Nephron (organoid): ENCODE data around the gene KRTAP12-1.
"Not testable (repeated sequence)": the region's sequence is repeated elsewhere in the genome, so short reads cannot be mapped to it uniquely, and the experiment has no call there.

Source experiments
- H3K27ac Mint-ChIP-seq, 3 experiments: 2 replicates each; pipeline ENCODE4 v1.8.0; 2020; ENCODE audit warnings: mixed read lengths in 3 of 3, mild to moderate bottlenecking in 2 of 3, moderate library complexity in 1 of 3
- H3K27me3 Mint-ChIP-seq: 2 replicates; pipeline ENCODE4 v1.8.0; 2021; ENCODE audit warnings: low read depth, mild to moderate bottlenecking, moderate library complexity, mixed read lengths
- H3K36me3 Mint-ChIP-seq: 2 replicates; pipeline ENCODE4 v1.8.0; 2020; ENCODE audit warnings: low read depth, mixed read lengths
- H3K4me1 Mint-ChIP-seq: 2 replicates; pipeline ENCODE4 v1.8.0; 2020; ENCODE audit warnings: mixed read lengths
- H3K4me3 Mint-ChIP-seq, 3 experiments: 2 replicates each; pipeline ENCODE4 v1.8.0; 2020; ENCODE audit warnings: mild to moderate bottlenecking in 3 of 3, mixed read lengths in 3 of 3, moderate library complexity in 2 of 3
- H3K9me3 Mint-ChIP-seq: 2 replicates; pipeline ENCODE4 v1.8.0; 2020; ENCODE audit warnings: mixed read lengths
- CTCF ChIP-seq, 3 experiments: fragments of 200-600 bp; sonication (generic); IDR thresholded peaks; one replicate each; pipeline ENCODE4 v1.5.0; 2021; ENCODE audit warnings: antibody characterized with exemption in 3 of 3; ENCODE audit not compliant: unreplicated experiment in 3 of 3

The KRTAP12-1 gene

GRCh38 chr21:44700101-44701022 lies 18.4 kb upstream of the KRTAP12-1 start:
- H3K27ac Mint-ChIP-seq = no peak overlapping the region
- H3K4me3 Mint-ChIP-seq = no peak overlapping the region
- no peak for TF ChIP-seq CTCF (IDR thresholded peaks at IDR 0.05; ENCODE audit: unreplicated experiment in 3 of 3)
- peaks cover 18% of the 10 kb centered on the region for H3K4me1 Mint-ChIP-seq
- H3K36me3 Mint-ChIP-seq = no peaks in the 10 kb centered on the region
- H3K9me3 Mint-ChIP-seq = peaks cover under 1% of the 10 kb centered on the region
- H3K27me3 Mint-ChIP-seq = peaks cover 89% of the 10 kb centered on the region

- Mint-ChIP-seq H3K27me3 (peaks cover 89% of the 10 kb centered on the region), H3K4me3 (no peak overlapping the region), H3K36me3 (no peaks in the 10 kb centered on the region), H3K27ac (no peak overlapping the region), H3K9me3 (peaks cover 7% of the 10 kb centered on the region), H3K4me1 (peaks cover 18% of the 10 kb centered on the region)
- TF ChIP-seq CTCF (IDR thresholded peaks at IDR 0.05; ENCODE audit: unreplicated experiment in 3 of 3) = no peak
Measured at GRCh38 chr21:44699502-44700001, 17.6 kb upstream of the KRTAP12-1 start.

GRCh38 chr21:44697811-44698734 lies 16.1 kb upstream of the KRTAP12-1 start:
- no peak for TF ChIP-seq CTCF (IDR thresholded peaks at IDR 0.05; ENCODE audit: unreplicated experiment in 3 of 3)
- H3K4me1 Mint-ChIP-seq = peaks cover 18% of the 10 kb centered on the region
- peaks cover 74% of the 10 kb centered on the region for H3K27me3 Mint-ChIP-seq
- no peak overlapping the region for H3K4me3 Mint-ChIP-seq
- no peaks in the 10 kb centered on the region for H3K36me3 Mint-ChIP-seq
- H3K9me3 Mint-ChIP-seq = peaks cover 14% of the 10 kb centered on the region
- H3K27ac Mint-ChIP-seq = no peak overlapping the region

GRCh38 chr21:44697172-44697810 lies 15.3 kb upstream of the KRTAP12-1 start, which contains the start of gene KRTAP10-12:
KRTAP10-12 (plus strand) TSS chr21:44697172; CDS start chr21:44697202, 30 bp downstream.
- peaks cover 66% of the 10 kb centered on the region for H3K27me3 Mint-ChIP-seq
- peaks cover 21% of the 10 kb centered on the region for H3K9me3 Mint-ChIP-seq
- H3K36me3 Mint-ChIP-seq, H3K4me3 Mint-ChIP-seq, H3K27ac Mint-ChIP-seq: not testable (repeated sequence)
- peaks cover 18% of the 10 kb centered on the region for H3K4me1 Mint-ChIP-seq

- H3K4me3 Mint-ChIP-seq = no peak overlapping the region
- H3K9me3 Mint-ChIP-seq = peaks cover 27% of the 10 kb centered on the region
- H3K27ac Mint-ChIP-seq = no peak overlapping the region
- H3K27me3 Mint-ChIP-seq = peaks cover 59% of the 10 kb centered on the region
- no peaks in the 10 kb centered on the region for H3K36me3 Mint-ChIP-seq
- TF ChIP-seq CTCF (IDR thresholded peaks at IDR 0.05; ENCODE audit: unreplicated experiment in 3 of 3) = no peak
- H3K4me1 Mint-ChIP-seq = peaks cover 18% of the 10 kb centered on the region
Measured at GRCh38 chr21:44696572-44696971, 14.6 kb upstream of the KRTAP12-1 start.
